Fibroblast of villous mesenchyme (primary cell): Measurements from ENCODE around the gene SMAD7. TPM values are rescaled to one million over a fixed set of nuclear protein-coding genes. Genes with fewer than 3 reads are reported as not detected.

Source experiments
- DNase-seq: peaks from one replicate; pipeline ENCODE4 v3.0.0-alpha.2; 2010; ENCODE audit warnings: low read depth
- H3K4me3 ChIP-seq: 2 replicates; pipeline ENCODE4 v1.5.1; 2011; ENCODE audit warnings: low read depth, mild to moderate bottlenecking, low read length
- CTCF ChIP-seq: IDR thresholded peaks from 2 replicates; pipeline ENCODE4 v1.5.1; 2012; ENCODE audit warnings: low read depth, mild to moderate bottlenecking, low read length; ENCODE audit not compliant: insufficient read depth
- total RNA-seq: library from RNA; depleted of rRNA; stranded (reverse); fragments of >200 nt; gene quantifications from 2 replicates; pipeline ENCODE4 v1.2.3, GENCODE V29; 2012

The SMAD7 gene
- total RNA-seq, 1 donor, result 28.9 TPM

GRCh38 chr18:48889981-48890762 lies 60.6 kb downstream of the SMAD7 start:
- no peak for DNase-seq
- H3K4me3 ChIP-seq, result no peak overlapping the region
- no peak for TF ChIP-seq CTCF

- TF ChIP-seq CTCF, result peak; percentile 11
- peak; percentile 77 for DNase-seq
Observed at GRCh38 chr18:48889115-48889941, 61.4 kb downstream of the SMAD7 start.

GRCh38 chr18:48888773-48889080 lies 62.0 kb downstream of the SMAD7 start:
- no peak overlapping the region for H3K4me3 ChIP-seq
- no peak for DNase-seq
- TF ChIP-seq CTCF, result no peak

More at GRCh38 chr18:48889115-48889941, 61.4 kb downstream of the SMAD7 start:
- H3K4me3 ChIP-seq, result no peak overlapping the region

GRCh38 chr18:48887905-48888772 lies 62.6 kb downstream of the SMAD7 start:
- TF ChIP-seq CTCF, result no peak
- H3K4me3 ChIP-seq, result no peak overlapping the region
- no peak for DNase-seq

GRCh38 chr18:48887294-48887904 lies 63.4 kb downstream of the SMAD7 start:
- TF ChIP-seq CTCF, result no peak
- H3K4me3 ChIP-seq, result no peak overlapping the region
- no peak for DNase-seq
